ENCODE results near the gene PARP3.

PARP3 gene

DNA sequence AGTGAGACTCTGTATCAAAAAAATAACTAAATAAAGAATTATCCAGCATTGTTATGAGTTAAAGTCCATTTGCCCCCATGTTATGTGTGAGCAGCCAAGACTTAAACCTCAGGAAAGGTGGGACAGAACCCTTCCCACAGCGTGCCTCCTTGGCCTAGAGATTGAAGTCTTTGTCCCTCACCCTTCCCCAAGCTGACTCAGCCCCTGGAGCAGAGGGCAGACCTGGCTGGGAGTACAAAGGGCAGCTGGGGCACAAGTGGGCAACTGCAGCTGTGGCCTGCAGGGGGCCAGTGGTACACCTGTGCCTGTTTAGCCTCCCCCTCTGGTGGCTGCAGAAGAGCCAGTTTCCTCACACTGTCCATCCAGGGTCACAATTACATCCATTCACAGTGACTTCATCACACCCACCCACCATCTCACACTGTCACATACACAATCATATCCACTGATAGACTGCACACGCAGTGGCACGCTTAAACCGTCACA, 40.2 kb downstream of the PARP3 start:
- peak; percentile 34 for DNase-seq (ENCODE audit: low read depth)
- TF ChIP-seq, protein P1, sequence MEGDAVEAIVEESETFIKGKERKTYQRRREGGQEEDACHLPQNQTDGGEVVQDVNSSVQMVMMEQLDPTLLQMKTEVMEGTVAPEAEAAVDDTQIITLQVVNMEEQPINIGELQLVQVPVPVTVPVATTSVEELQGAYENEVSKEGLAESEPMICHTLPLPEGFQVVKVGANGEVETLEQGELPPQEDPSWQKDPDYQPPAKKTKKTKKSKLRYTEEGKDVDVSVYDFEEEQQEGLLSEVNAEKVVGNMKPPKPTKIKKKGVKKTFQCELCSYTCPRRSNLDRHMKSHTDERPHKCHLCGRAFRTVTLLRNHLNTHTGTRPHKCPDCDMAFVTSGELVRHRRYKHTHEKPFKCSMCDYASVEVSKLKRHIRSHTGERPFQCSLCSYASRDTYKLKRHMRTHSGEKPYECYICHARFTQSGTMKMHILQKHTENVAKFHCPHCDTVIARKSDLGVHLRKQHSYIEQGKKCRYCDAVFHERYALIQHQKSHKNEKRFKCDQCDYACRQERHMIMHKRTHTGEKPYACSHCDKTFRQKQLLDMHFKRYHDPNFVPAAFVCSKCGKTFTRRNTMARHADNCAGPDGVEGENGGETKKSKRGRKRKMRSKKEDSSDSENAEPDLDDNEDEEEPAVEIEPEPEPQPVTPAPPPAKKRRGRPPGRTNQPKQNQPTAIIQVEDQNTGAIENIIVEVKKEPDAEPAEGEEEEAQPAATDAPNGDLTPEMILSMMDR (IDR thresholded peaks at IDR 0.05; ENCODE audit: control insufficient read depth, extremely low read depth, insufficient read depth), result peak; percentile 58
- peak overlapping the region; percentile 66 for H3K4me3 ChIP-seq (ENCODE audit: low read depth, low read length)

DNA sequence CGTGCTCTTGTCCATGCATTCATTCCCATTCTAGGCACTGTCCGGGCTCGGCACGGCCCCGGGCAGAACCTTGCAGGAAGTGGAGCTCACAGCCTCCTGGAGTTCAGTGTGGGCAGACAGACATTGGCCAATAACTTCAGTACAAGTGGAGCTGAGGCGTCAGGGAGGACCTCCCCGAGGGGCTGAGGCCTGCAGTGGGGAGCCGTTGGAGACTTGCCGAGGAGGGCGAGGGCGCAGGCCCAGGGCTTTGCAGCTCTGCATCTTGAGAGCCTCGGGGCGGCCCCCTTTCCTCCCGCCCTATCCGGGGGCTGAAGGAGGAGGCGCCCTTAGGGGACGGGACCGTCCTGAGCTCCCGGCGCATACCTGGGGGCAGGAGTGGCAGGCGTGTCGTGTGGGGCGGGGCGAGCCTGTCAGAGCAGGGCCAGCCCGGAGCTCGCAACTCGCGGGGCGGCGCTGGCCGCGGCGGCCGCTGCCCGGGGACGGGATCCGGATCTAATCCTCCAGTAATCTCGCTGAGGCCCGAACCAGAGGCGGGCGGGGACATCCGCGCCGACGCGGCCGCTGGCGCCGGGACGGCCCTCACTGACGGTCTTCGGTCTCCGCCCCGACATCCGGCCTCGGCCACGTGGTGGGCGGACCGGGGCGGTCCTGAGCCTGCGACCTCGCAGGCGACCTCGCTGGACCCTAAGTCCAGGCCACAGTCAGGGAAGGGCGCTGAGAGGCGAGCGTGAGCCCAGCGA, 40.8 kb downstream of the PARP3 start, which contains the start of gene ACY1:
TSS of gene ACY1 (plus strand) at position 698 of the 740 bp plus-strand sequence. CDS start 530 bp downstream, outside the sequence.
- DNase-seq (ENCODE audit: low read depth), result peak; percentile 81
- TF ChIP-seq, protein P1 (IDR thresholded peaks at IDR 0.05; ENCODE audit: control insufficient read depth, extremely low read depth, insufficient read depth), result no peak; the same call in 1 of the 2 replicates
- H3K4me3 ChIP-seq (ENCODE audit: low read depth, low read length), result peak within 1 kb of the TSS; percentile 66

DNA sequence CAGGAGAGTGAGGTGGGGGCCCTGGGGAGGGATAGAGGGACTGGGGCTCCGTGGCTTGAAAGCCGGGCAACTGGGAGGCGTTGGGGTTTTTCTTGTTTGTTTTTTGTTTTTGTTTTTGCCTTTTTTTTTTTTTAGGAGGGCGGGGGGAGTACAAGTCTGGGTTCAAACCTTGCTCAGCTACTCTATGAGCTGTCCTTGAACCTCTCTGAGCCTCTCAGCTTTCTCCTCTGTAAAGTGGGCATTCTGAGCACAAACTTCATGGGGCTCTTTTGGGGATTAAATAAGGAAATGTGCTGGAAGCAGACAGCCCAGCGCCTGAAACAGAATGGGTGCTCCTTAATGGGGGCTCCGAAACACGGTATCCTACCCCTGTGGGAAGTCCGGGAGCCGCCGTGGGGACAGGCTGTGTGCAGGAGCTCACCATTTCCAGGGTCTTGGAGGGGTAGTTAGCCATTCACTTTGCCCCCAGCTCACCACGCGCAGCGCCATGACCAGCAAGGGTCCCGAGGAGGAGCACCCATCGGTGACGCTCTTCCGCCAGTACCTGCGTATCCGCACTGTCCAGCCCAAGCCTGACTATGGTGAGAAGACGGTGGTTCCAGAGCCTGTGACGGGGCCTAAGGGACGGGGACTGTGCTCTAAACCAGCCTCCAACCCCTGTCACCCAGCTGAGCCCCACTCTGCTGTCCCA, 41.6 kb downstream of the PARP3 start:
- no peak for DNase-seq (ENCODE audit: low read depth)
- peak overlapping the region; percentile 66 for H3K4me3 ChIP-seq (ENCODE audit: low read depth, low read length)
- TF ChIP-seq, protein P1 (IDR thresholded peaks at IDR 0.05; ENCODE audit: control insufficient read depth, extremely low read depth, insufficient read depth), result no peak

DNA sequence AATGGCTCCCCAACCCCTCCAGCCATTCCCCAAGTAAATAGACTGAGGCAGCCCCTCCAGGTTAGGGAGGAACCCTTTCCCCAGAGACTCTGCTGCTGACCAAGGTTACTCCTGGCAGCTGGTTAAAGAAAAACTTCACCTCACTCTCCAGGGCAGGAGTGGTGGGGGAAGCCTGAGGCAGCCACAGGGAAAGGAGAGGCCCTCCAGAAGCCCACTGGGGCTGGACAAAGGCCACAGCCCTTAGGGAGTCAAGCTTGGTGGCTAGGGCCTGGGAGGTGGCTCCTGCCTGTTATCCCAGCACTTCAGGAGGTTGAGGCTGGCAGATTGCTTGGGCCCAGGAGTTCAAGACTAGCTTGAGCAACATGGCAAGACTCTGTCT, 42.1 kb downstream of the PARP3 start:
- TF ChIP-seq, protein P1 (IDR thresholded peaks at IDR 0.05; ENCODE audit: control insufficient read depth, extremely low read depth, insufficient read depth), result no peak
- H3K4me3 ChIP-seq (ENCODE audit: low read depth, low read length), result peak overlapping the region; percentile 66
- DNase-seq (ENCODE audit: low read depth), result no peak

DNA sequence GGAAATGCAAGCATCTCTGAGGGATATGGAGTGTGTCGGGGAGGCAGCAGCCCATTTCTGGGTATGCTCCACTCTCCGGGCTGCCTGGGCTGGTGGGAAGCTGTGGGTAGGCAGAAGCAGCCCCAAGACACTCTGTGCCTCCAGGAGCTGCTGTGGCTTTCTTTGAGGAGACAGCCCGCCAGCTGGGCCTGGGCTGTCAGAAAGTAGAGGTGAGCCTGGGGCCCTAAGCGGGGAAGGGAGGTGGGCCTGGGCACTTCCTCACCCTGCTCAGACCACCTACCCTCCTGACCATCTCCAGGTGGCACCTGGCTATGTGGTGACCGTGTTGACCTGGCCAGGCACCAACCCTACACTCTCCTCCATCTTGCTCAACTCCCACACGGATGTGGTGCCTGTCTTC, 42.9 kb downstream of the PARP3 start:
- TF ChIP-seq, protein P1 (IDR thresholded peaks at IDR 0.05; ENCODE audit: control insufficient read depth, extremely low read depth, insufficient read depth), result no peak
- no peak overlapping the region for H3K4me3 ChIP-seq (ENCODE audit: low read depth, low read length)
- no peak for DNase-seq (ENCODE audit: low read depth)

DNA sequence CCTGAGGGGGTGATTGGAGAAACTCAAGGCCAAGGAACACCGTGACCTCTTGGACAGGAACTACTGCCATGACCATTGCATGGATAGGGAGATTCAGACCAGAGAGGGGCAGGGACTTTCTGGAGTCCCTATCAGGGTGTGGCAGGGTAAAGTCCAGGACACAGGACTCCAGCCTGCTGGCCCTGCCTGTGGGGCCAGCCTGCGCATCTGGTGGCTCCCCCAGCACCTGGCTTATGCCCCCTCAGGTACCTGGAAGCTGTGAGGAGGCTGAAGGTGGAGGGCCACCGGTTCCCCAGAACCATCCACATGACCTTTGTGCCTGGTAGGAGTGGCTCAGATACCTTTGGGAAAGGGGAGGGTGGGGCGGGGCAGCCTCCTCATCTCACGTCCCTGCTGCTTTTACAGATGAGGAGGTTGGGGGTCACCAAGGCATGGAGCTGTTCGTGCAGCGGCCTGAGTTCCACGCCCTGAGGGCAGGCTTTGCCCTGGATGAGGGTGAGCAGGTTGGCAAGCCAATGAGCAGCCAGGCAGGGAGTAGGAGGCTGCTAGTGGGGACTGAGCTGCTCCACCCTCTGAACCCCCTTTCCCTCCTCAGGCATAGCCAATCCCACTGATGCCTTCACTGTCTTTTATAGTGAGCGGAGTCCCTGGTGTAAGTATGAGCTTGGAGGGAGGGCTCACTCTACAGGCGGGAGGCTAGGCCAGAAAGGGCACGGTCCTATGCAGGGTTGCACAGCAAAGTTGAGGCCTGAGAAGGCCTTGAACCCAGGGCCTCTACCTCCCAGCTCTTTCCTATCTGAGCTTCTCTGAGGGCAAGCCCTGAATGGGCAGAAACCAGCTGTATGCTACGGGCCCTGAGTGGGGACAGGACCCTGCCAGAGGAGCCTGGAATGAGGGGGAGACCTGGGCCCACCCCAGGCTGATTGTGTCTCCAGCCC, 44.1 kb downstream of the PARP3 start:
- DNase-seq (ENCODE audit: low read depth), result no peak
- TF ChIP-seq, protein P1 (IDR thresholded peaks at IDR 0.05; ENCODE audit: control insufficient read depth, extremely low read depth, insufficient read depth), result no peak

More for the DNA sequence above, 44.1 kb downstream of the PARP3 start:
- H3K4me3 ChIP-seq (ENCODE audit: low read depth, low read length), result no peak overlapping the region

Measured in LNCaP clone FGC (cell line).